NCI-H226 (cell line): ENCODE data around the gene ERAP2.

Experiments
- DNase-seq: peaks from one replicate; pipeline ENCODE4 v3.0.0-alpha.2; 2015

ERAP2 gene

DNA sequence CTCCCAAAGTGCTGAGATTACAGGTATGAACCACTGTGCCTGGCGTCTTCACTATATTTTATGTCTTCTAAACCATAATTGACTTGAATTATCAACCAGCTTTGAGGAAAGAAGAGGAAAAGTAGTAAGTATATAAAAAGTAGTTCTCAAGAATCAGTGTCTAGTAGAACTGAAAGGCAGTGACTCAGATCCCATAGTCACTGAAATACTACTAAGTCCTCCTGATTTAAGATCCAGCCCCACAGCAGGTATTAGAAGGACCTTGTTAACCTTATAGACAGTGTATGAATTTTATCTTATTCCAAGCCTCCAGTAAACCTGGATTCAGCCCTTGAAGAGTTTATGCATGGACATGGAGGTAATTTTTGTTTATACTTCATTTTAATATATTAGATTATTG lies 91.1 kb downstream of the ERAP2 start:
- DNase-seq, result no peak

- peak; percentile 59 for DNase-seq
Measured at GRCh38 chr5:96968074-96968473, 91.8 kb downstream of the ERAP2 start.

DNA sequence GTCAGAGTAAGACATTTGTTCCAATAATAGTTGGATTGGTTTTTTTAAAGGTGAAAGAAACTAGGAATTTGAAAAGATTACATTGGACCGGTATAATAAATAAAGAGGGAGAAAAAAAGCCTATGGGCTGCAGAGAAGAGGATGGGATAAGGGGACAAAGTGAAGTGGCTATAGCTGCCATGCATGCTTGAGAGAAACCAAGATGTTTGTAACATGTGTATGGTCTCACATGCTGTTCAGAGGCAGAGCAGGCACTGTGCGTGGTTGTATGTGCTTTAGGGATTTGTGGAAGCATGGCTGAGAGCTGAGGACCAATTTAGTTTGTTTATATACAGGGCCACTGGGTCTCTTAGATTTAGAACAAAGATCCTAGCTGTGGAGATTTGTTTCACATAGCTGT lies 92.3 kb downstream of the ERAP2 start:
- no peak for DNase-seq
